MV-4-11 (cell line): ENCODE data around the gene ANO1.

Experiments used
- DNase-seq: peaks from one replicate; lab custom pipeline; 2025; lab: John Stamatoyannopoulos, UW

ANO1 gene

GRCh38 chr11:70115778-70116177 is 37.7 kb downstream of the ANO1 start:
- DNase-seq = no peak

- DNase-seq = no peak
Observed at GRCh38 chr11:70116386-70117065, 38.4 kb downstream of the ANO1 start.

DNA sequence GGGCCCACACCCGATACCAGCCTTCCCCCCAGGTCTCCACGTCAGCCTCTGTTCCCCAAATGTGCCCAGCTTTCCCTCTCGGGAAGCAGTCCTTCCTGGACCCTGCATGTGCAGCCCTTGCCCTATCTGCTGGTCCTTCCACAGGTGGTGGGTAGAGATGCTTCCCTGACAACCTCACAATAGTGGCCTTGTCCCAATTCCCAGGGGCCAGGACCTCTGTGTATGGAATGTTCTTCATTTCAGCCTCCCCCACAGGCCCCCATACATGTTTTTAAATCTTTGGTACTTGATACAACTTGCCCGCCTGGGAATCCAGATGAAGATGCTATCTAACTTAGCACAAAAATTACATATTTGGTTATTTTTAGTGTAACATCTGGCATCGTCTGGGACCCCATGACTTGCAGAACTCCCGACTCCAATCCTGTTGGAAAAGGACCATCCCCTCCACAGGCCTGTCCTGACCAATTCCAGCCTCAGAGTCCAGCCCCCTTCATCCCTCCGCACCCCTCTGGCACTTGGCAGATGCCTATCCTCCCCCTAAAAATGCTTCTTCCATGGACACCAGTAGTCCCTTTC is 39.5 kb downstream of the ANO1 start:
- DNase-seq = no peak

DNA sequence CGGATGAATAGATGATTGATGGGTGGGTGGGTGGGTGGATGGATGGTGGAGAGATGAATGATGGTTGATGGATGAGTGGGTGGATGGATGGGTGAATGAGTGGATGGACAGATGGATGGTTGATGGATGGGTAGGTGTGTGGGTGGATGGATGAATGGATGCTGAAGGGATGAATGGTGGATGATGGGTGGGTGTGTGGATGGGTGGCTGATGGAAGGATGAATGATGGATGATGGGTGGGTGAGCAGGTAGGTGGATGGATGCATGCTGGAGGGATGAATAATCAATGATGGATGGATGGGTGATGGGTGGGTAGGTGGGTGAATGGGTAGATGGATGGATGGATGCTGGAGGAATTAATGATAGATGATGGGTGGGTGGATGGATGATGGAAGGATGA is 40.5 kb downstream of the ANO1 start:
- DNase-seq = no peak

DNA sequence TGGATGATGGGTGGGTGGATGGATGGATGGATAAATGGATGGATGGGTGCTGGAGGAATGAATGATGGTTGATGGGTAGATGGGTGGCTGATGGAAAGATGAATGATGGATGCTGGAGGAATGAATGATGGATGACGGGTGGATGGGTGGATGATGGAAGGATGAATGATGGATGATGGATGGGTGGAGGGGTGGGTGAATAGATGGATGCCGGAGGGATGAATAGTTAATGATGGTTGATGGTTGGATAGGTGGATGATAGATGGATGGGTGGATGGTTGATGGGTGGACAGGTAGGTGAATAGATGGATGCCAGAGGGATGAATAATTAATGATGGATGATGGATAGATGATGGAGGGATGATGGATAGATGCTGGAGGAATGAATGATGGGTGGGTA is 41.4 kb downstream of the ANO1 start:
- DNase-seq = no peak

- DNase-seq = no peak
Observed at GRCh38 chr11:70120674-70121073, 42.6 kb downstream of the ANO1 start.

- DNase-seq = no peak
Observed at GRCh38 chr11:70122490-70123198, 44.5 kb downstream of the ANO1 start.

GRCh38 chr11:70123711-70124110 is 45.6 kb downstream of the ANO1 start:
- no peak for DNase-seq

DNA sequence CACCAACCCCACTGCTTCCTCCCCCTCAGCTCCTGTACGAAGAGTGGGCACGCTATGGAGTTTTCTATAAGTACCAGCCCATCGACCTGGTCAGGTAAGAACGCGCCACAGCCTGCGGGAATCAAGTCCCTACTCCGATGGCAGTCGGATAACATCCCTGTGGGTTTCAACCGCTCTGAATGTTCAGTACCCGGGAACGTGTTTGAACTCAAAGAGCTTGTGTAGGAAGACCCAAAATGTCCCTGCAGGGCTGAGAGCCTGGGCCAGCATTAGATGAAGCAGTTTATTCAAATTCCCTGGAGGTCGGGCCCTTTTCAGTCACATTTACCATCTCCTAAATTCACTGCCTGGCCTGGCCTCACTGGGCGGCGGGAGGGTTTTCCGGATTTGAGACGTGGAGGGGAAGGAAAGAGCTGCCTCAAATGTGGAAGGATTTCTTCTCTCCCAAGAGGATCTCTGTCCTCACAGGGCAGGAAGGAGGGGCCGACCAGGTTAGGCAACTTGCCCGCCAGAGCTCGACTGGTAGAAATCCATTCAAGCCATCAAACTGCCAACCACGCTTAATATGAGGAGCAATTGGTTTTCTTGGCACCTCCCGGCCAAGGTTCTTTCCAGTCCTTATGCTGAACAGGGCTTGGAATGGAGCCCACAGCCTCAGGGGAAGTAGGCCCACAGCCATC is 46.3 kb downstream of the ANO1 start:
- DNase-seq = no peak

- no peak for DNase-seq
Observed at GRCh38 chr11:70126494-70126893, 48.4 kb downstream of the ANO1 start.

DNA sequence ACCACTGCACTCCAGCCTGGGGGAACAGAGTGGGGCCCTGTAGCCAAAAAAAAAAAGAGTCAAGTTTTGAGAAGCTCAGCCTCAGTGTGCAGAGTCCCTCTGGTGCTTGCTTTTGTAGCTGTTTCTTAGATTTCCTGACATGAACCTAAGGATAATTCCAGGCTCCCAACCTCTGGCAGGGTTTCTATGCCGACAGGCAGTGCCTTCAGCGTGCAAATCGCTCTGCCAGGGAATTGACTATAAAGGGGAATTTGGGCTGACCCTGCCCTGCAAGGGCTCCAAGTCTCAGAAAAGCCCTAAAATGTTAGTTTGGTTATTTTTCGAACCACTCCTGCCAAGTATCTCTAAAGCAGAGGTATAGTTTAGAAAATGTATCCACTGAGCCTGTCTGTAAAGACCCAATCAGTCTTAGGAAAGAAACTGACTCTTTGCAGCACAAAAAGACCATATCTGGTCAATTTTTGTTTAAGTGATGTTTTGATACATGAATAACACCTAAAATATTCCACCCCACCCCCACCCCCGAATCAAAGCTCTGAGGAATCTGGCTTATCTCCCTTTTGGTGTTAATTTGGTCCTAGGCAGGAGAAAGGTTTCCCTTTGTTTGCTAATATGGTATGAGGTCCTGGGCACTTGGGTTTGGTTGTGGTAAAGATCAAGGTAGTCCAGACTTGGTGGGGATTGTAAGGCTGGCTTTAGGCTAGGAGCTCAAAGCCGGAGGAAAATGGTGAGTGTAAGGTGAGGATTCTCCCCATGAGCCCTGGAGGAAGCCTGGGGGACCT is 49.7 kb downstream of the ANO1 start:
- no peak for DNase-seq

DNA sequence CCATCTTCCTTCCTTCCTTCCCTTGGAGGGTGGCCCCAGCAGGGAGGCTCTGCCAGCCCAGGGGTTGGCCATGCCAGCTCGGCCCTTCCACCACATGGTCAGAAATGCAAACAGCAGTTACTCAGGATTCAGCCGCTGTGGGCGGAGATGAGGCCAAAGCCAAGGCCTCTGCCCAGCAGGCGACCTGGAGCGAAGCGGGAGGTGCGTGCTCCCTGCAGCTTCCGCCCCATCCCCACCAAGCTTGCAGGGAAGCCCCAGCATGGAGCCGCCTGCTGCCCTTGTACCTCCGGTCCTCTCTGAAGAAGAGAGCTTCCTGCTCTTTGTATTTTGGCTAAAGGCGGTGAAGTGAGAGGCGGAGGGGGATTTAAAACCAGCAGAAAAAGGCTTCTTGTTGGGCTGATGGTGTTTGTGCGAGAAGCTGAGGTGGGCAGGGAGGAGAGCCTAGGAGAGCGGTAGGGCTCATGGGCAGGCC is 50.4 kb downstream of the ANO1 start:
- no peak for DNase-seq

DNA sequence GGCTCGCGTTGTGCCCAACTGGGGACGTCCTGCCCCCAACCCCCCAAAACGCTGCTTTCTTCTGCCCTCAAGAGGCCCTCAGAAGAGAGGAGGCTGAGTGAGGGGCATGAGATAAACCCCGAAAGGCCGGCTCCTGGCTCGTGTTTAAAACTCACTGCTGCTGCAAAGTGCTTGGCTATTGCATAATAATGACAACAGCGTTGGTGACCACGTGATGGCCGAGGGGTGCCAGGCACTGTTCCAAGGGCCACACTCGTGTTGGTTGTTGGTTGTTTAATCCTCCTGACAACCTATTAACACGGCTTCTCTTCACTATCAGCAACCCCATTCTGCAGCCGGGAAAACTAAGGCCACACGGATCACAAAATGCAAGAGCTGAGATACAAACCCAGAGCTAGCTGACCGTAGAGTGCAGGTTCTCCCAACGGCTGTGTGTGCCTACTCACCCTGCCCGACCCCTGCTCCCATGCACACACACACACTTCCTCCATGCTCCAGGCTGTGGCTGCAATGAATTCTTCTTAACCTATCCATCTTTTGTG is 51.0 kb downstream of the ANO1 start:
- DNase-seq = peak; percentile 27

DNA sequence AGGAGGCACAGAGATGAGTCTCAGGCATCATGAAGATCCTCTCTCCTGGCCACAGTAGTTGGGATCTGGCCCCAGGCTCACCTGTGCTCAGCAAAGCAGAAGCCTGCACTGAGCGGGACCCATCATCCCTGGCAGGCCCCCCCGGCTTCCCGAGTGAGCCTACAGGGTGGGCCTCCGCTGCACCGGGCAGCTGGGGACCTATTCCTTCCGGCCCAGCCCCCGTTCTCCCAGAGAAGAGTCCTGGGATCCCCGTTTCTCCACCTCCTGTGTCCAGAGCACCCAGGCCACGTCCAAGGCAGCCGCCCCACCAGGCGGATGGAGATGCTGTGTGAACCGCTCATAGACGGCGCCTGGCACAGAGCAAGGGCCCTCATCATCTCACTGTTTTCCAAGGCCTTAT is 52.5 kb downstream of the ANO1 start:
- no peak for DNase-seq

DNA sequence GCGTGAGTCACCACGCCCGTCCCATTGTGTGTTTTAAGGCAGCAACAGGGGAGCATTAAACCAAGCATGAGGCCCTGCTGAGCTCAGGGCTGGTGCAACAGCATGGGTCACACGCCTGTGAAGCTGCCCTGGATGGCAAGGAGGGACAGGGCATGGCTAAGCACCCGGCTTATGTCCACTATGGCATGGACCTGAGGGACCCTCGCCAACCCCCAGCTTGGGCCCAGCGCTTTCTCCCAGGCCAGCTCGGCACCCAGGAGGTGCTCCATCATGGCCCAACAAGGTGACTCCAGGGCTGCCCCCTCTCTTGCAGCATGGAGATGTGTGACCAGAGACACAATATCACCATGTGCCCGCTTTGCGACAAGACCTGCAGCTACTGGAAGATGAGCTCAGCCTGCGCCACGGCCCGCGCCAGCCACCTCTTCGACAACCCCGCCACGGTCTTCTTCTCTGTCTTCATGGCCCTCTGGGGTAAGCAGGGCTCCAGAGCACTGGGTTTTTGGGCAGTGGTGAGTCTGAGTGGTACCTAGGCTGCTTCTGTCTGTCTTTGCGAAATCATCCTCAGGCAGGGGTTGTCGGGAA is 53.6 kb downstream of the ANO1 start:
- no peak for DNase-seq

GRCh38 chr11:70132641-70133040 is 54.5 kb downstream of the ANO1 start:
- DNase-seq = no peak

DNA sequence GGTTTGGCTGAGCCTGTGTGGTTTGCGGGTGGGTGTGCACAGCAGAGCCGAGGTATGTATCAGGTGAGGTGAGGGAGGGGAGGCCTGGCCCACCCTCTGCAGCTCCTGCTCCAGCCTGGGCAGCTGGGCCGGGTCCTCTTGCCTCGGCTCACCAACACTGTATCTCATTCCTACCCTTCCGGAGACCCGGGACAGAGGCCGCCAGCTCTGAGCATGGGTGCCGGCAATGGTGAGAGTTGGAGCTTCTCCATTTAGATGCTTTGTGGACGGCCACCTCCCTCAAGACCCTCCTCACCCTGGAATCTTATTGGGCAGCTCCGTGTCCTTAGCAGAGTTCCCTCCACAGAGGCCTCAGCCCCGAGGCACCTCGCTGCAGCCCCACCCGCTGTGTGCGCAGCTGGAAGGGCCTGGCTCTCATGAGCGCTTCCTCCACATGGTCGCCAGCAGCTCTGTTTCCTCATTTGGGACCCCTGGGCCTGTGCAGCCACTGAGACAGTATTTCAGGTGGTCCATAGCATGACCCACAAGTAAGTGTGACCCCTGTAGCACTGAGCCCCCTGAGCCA is 55.7 kb downstream of the ANO1 start:
- no peak for DNase-seq

- DNase-seq = peak; percentile 57
Observed at GRCh38 chr11:70134490-70134889, 56.4 kb downstream of the ANO1 start.

GRCh38 chr11:70135142-70135541 is 57.0 kb downstream of the ANO1 start:
- DNase-seq = no peak

DNA sequence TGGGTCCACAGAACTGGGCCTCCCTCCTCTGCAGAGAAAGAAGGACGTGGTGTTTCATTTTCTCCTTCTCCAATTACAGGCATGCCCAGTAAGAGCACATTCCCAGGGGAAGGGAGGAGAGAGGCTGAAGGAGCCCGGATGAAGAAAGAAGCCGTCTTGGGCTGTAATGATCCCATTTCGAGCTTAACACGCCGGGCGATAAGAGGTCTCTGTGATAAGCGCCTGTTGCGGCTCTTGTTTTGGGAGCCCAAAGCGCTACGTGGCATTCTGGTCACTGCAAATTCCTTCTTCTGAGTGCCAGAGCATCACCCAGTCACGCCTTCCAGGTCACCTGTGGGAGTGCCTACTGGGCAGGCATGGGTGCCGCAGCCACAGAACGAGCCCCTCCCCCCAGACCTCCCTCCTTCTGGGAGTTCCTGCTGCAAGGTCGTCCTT is 57.5 kb downstream of the ANO1 start:
- no peak for DNase-seq

DNA sequence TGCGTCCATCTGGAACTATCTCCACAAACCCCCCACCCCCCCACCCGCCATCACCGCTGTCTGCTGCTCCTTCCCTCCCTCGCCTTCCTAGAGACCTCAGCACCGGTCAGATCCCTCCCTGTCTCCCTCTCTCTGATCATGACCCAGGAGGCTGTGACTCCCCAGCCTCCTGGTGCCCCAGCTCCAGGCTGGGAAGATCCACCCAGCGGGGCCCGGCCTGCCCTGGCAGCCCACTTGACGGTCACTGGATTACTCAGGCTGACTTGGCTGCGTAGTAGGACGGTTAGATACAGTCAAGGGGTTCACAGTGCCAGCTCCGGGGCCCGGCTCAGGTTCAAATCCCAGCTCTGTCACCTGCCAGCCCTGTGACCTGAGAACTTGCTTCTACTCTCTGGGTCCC is 59.3 kb downstream of the ANO1 start:
- no peak for DNase-seq
